GM21619 (cell line): Measurements from ENCODE around the gene SYCE3.

ENCODE experiments used
- ATAC-seq: cut with Tn5 transposase; IDR thresholded peaks from one replicate; pipeline ENCODE4 v1.9.1; 2021; ENCODE audit not compliant: unreplicated experiment

SYCE3 gene

DNA sequence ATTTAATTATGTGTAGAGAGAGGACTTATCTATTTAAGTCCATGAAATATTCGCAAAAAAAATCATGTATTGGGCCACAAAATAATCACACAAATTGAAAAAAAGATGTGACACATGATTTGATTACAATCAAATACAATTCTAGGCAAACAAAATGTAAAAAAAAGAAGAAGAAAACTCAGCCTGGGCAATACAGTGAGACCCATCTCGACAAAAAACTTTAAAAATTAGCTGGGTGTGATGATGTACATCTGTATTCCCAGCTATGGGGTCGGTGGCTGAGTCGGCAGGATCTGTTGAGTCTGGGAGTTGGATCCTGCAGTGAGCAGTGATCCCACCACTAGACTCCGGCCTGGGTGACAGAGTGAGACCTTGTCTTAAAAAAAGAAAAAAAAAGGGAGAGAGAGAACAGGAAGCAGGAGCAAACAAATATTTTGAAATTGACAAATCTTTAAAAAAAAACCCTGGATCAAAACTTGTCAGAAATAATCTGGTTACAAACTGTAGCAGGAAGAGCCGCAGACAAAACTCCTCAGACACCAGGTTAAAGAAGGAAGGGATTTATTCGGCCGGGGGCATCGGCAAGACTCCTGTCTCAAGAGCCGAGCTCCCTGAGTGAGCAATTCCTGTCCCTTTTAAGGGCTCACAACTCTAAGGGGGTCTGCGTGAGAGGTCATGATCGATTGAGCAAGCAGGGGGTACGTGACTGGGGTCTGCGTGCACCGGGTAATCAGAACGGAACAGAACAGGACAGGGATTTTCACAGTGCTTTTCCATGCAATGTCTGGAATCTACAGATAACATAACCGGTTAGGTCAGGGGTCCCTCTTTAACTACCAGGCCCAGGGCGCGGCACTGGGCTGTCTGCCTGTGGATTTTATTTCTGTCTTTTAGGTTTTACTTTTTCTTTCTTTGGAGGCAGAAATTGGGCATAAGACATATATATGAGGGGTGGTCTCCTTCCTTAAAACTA, 29.6 kb downstream of the SYCE3 start:
- no peak for ATAC-seq

DNA sequence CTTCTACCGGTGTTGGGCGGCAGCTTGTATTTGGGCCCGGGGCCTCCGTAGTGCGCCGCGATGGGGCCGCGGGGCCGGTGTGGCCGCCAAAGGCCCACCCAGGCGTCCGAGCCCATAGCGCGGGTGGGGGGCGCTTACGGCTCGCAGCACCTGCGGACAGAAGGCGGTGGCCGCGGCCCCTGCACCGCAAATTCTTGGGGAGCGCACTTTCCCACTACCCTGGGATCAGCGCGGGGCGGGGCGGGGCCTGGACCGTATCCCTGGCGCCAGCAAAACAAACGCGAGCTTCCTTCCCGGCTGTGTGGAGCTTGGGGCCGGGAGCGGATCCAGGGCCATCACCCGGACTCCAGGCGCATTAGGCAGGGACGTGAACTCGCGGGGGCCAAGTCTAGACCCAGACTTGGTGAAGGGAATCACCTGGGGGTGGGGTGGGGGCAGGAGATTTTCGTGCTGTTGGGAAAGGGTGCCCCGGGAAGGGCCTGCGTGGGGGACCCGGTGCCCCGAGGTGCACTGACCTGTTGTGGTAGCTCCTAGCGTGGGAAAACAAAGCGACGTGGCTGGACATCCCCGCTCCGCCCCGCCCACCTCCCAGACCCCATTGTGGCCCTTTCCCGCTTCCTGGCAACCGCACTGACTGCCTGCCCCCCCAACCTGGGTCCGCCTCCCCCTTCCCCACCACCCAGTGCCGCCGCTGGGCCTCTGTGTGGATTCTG, 30.6 kb downstream of the SYCE3 start:
- no peak for ATAC-seq

DNA sequence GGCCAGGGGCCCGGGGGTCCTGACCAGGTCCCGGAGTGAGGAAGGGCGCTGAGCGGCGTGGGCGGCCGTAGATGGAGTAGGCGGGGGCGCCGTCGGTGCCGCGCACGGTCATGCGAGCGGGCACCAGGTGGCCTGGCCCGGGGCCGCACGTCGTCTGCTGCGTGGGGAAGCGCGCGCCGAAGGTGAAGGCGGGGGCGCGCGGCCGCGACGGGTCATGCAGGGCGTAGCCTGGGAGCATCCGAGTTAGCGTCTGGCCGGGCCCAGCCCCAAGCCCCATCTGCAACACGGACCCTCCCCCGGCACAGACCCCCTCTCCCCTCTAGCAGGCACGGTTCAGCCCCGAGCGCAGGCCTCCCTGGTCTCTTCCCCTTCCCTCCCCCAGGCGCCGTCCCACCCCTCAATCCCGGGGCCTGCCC, 31.2 kb downstream of the SYCE3 start:
- ATAC-seq, result no peak

DNA sequence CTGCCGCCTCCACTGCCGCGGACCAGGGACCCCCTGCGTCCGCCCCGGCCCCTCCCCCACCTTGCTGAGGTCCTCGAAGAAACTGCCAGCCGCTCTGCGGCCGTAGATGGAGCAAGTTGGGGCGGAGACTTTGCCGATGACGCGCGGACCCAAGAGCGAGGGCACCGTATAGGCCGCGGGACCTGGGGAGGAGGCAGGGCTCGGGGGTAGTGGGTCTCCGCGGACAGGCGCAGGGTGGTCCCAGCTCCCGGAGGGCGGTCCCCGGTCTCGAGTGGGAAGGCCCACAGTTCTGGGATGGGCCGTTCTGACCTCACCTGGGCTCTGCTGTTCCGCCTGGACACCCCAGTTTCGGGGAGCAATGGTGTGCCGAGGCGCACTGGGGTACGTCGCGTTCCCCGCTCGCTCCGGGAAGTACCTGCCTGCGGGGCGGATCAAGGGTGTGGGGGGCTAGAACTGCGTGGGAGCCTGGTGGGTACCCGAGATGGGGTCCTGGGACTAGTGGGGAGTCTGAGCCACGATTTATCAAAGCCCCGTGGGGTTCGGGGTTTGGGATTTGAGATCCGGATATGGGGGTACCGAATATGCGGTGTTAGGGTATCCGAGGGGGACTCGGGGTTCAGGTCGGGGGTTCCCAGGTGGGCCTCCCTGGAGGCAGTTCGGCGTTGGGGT, 31.7 kb downstream of the SYCE3 start:
- no peak for ATAC-seq

DNA sequence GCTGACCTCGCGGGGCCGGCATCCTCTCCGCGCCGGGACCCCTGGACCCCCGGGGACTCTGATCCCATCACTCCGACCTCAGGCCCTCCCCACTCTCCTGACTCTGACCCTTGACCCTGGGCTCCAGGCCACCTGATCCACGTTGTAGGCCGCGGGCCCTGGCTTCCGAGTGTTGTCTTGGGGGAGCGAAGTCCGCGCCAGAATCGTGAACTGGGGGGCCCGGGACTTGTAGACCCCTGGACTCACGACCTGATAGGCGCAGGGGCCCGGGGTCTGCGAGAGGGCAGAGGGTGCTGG, 32.2 kb downstream of the SYCE3 start:
- no peak for ATAC-seq

DNA sequence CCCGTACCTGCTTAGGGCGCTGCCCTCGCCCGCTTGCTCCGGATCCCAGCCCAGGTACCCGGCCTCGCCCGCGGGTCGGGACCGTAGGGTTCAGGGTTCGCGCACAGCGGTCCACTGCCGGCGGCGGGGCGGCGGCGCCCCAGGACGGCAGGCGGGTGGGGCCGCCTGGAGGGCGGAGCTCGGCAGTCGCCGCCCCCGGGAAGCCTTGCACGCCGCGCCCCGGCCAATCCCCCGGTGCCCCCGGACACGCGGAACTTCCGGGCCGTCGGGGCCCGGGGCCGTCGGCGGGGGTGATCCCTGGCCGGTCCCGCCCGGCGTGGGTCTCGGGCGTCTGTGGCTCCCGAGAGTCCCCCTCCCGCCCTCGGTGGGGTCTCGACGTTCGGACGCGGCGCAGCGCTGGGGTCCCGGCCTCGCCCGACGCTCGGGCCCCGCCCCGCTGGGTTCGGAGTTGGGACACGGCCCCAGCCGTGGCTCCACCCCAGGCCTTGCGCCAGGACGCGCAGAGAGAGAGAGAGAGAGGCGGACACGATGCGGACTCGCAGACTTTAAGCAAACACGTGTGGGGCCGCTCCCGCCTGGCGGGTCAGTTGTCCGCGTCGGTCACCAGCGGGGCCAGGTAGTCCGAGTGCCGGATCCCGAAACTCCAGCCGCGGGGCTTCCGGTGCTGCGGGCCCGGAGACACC, 32.7 kb downstream of the SYCE3 start, which contains the start of gene TYMP:
TSS of gene TYMP (minus strand) at position 116 of the 683 bp plus-strand sequence. CDS start 303 bp downstream, outside the sequence.
- ATAC-seq, result no peak

DNA sequence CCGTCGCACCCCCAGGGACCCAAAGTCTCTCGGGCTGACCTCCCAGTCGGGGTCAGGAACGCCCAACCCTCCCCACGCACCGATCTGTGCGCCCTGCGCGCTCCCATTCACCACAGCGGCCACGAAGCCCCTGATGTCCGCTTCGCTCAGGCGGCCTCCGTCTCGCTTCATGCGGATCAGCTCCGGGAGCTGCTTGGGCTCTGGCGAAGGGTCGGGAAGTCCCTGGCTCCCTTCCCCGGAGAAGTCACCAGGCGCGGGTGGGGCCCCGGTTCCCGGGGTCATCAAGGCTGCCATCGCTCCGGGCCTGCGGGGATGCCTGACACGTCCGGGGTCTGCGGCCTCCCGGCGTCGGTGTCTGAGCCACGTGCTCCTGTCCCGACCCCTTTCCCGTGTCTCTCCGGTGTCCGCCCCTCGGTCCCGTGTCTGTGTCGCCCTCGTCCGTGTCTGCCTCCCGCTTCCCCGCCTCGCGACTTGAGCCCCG, 33.3 kb downstream of the SYCE3 start:
- no peak for ATAC-seq

DNA sequence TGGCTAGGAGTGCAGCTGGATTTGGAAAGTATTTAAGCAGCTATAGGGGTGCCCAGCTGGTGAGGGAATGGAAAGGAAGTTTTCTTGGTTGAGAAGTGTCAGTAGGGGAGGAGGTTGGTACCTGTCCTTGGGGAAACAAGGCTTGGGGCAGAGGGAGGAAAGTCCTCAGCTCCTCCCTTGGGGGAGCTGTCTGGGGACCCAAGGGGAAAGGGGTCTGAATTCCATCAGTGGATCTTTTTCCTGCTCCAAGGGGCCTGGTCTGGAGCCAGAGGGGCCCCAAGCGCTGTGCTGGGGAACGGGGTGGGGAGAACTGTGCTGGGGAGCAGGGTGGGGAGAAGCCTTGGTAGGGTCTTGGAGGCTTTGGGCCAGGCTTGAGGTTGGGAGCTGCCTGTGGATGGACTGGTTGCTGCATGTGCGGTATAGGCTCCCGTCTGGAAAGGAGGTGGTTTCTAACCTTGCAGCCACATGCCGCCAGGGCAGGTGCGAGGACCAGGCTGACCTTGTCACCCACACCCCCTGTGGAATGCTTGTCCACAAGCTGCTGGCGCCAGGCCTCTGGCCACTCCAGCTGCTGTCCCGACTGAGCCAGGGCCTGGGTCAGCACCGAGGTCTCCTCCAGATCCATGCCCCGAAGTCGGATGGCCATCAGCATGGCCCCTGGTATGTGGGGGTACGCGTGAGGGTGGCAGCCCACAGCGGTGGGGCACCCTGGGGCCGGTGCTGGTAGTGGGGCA, 33.9 kb downstream of the SYCE3 start:
- ATAC-seq, result no peak

DNA sequence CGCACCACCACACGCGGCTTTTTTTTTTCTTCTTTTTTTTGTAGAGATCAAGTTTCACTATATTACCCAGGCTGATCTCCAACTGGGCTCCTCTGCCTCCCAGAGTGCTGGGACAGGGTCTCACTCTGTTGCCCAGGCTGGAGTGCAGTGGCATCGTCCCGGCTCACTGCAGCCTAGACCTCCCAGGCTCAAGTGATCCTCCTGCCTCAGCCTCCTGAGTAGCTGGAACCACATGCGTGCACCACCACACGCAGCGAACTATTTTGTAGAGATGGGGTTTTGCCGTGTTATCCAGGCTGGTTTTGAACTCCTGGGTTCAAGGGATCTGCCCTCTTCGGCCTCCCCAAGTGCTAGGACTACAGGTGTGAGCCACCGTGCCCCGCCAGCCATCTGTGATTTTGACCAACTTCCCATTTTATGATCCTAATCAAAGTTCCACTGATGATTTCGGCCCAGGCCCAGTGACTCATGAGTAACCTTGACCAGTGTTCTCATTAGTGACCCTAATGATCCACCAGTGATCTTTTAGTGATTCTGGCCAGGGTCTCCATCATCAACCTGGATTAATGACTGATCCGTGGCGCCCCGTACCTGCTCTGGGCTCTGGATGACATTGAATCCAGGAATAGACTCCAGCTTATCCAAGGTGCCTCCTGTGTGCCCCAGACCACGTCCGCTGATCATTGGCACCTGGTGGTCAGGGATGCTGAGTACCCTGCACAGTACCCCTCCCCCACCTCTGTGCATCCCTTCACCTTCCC, 34.6 kb downstream of the SYCE3 start:
- ATAC-seq, result no peak

DNA sequence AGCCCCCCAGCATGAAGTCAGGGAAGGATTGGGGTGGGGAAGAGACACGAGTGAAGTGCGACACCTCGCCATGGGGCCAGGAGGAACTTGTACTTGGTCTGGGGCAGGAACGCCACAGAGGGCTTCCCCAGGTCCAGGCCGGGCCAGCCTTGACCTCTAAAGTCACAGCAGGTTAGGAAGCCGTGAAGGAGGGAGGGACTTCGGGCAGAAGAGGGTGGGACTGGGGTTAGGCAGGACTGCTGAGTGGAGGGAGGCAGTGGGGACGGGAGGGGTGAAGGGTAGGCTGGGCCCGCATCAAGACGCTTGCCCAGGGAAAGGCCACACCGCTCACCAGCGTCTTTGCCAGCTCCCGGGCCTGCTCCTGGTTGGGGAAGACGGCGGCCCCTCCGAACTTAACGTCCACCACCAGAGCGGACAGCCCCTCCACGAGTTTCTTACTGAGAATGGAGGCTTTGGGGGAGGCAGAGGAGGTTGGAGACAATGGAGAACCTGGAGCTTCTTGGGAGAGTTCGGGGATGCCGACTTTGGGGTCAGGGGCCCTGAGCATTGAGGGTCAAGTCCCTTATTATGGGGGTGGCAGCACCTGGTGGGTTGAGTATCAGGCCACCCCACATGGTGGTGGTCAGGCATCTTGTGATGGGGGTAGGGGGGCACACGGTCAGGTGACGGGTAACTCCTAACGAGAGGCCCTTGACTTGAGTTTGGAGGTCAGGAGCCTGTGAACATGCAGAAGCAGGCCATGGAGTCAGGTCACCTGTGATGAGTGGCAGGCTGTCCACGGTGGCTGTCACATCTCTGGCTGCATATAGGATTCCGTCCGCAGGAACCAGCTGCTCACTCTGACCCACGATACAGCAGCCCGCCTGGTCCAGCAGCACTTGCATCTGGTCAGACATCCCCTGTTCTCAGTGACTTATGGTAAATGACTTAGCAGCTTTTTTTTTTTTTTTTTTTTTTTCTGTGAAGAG, 35.6 kb downstream of the SYCE3 start:
- ATAC-seq, result peak; percentile 1

DNA sequence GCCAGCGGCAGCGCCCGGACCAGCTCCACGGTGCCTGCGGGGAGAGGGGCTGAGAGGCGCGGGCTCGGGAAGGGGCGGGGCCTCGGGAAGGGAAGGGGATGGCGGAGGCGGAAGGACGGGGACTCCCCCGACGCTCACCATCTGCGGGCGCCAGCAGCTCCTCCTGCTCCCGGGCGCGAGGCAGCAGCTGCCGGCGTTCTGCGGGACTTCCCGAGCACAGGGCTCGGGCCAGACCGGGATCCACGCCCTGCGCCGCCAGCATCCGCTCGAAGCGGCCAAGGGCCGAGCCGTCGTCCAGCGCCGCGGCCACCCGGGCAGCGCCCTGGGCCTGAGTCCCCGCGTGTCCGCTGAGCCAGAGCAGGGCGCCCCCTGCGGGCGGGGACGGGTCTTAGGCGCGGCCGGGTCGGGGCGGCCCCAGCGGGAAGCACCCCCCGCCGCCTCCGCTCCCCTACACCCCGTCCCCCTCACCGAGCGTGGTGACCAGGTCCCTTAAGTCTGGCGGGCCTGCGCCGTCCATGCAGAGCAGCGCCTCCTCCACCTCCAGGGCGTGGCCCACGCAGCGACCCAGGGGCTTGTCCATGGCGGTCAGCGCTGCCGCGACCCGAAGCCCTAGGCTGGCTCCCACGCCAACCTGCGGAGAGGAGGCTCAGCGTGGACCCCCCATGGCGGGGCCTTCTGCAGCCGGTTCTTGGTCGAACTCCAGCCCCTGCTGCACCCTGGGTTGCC, 36.4 kb downstream of the SYCE3 start:
- ATAC-seq, result peak; percentile 23

DNA sequence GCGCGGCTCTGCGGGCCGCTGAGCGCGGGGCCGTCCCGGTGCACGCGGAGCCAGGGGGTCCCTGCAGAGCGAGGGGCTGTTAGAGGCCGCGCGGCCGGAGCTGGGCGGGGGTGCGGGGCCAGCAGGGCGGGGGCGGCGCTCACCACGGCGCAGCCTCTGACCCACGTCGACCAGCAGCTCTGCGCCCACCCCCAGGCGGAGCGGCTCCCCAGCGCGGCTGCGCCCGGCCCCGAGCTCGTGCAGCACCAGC, 36.9 kb downstream of the SYCE3 start:
- no peak for ATAC-seq

DNA sequence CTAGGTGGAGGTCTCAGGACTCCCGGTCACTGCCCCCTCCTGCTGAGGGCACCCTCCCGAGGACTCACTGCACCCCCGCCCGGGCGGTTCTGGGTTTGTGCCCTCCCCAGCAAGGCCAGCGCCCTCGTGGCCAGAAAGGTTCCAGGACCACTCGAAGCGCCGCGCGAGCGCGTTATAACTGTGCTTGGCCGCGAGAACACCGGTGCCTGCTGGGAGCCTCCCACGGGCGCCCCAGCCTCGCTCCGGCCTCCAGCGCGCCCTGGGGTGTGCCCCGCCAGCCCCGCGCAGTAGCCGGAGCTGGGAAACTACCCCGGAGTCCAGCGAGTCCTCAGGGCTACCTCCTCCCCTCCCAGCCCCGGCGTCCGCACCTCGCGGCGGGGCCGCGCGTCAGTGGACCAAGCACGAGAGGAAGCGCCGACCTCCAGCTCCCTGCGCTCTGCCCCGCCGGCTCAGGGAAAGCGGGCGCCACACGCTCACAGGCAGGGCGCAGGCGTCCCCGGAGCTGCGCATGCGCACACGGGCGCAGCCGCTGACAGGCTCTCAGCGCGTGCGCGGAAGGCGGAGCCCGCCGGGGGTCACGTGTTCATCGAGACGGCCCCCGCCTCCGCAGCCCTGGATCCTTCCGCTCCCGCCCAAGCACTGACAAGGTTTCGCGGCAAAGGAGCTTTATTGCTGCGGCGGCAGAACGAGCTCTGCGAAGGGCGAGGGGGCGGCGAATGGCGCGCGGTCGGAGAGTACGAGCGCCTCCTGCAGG, 37.4 kb downstream of the SYCE3 start, which contains the start of gene SCO2:
TSS of gene SCO2 (minus strand) at position 495 of the 754 bp plus-strand sequence. CDS start 1,187 bp downstream, outside the sequence.
- ATAC-seq, result peak; percentile 34

DNA sequence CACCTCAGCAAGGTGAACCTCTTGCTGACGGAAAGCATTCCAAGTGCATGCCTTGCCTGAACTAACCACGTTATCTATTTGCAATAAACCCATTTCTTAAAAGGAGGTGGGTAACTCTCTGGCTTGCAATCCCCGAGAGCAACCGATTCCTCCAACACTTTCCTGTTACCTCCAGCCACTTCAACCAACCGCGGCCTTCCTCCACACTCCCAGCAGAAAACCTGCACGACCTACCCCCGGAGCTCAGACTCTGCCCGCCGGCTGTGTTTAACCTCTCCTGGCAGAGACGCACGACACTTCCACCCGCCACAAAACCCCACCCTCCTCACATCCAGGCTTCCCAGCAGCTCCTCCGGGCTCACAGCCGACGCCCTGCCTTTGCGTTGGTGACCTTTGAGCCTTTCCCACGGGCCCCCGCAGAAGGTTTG, 38.0 kb downstream of the SYCE3 start:
- ATAC-seq, result no peak

DNA sequence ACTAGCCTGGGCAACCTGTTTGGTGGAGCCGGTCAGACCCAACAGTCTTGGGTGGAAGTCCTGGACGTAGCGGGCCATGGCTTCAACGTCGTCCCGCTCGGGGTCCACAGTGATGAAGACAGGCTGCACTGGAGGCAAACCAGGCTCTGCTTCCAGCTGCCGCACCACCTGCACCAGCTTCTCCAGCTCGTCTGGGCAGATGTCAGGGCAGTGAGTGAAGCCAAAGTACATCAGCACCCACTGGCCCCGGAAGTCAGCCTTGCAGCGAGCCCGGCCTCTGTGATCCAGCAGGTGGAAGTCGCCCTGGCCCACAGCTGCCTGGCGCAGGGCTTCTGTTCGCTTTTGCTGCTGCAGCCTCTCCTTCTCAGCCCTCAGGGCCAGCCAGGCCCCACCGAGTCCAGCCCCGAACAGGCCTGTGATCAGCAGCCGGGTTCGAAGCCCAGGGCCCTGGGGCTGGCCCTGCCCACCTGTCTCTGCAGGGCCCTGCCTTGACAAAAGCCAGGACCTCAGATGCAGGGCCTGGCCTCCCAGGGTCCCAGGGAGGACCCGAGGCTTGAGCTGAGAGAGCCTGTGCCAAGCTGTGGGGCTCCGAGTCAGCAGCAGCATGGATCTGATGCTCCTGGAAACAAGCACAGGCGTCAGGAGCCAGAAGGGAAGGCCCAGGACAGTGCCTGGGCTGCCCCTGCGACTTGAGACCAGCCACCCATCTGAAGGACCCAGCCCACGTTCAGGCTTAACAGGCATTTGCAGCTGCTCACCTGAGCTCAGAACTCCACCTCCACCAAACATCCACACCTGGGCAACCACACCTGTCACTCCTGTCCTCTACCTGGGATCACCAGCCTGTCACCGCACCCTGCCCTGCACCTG, 38.7 kb downstream of the SYCE3 start:
- ATAC-seq, result no peak

DNA sequence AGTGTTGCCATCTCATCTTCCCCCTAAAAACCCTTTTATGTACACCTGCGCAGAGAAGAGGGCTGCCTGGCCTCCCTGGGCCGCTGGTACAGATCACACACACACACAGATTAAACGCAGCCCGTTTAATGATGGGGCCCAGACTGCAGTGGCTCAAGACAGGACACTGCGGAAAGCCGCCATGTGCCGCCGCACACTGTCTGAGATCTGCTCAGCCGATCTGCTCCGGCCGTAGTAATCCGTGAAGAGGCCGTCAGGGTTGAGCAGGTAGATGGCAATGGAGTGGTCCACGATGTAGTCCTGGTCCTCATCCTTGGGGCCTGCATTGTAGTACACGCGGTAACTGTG, 39.3 kb downstream of the SYCE3 start:
- no peak for ATAC-seq
